AG08396 (cell line): ENCODE measurements around the gene SPX.

ENCODE experiments used
- DNase-seq: peaks from one replicate; pipeline ENCODE4 v3.0.0; 2012; ENCODE audit warnings: low spot score, mixed read lengths

SPX gene

GRCh38 chr12:21538061-21538653 lies 12.1 kb downstream of the SPX start:
- DNase-seq: no peak

GRCh38 chr12:21539797-21540196 lies 13.7 kb downstream of the SPX start:
- no peak for DNase-seq

GRCh38 chr12:21541773-21542172 lies 15.7 kb downstream of the SPX start:
- no peak for DNase-seq

GRCh38 chr12:21542403-21542802 lies 16.3 kb downstream of the SPX start:
- no peak for DNase-seq

GRCh38 chr12:21543151-21543550 lies 17.1 kb downstream of the SPX start:
- DNase-seq: no peak

GRCh38 chr12:21545557-21545956 lies 19.5 kb downstream of the SPX start:
- DNase-seq: no peak

GRCh38 chr12:21546716-21547115 lies 20.6 kb downstream of the SPX start:
- DNase-seq: no peak

- DNase-seq: no peak
These were observed 21.3 kb downstream of the SPX start for GRCh38 chr12:21547437-21547836.

GRCh38 chr12:21551841-21552465 lies 25.9 kb downstream of the SPX start:
- no peak for DNase-seq

GRCh38 chr12:21552635-21553328 lies 26.7 kb downstream of the SPX start:
- no peak for DNase-seq

- no peak for DNase-seq
These were observed 27.2 kb downstream of the SPX start for GRCh38 chr12:21553329-21553675.

GRCh38 chr12:21558100-21558679 lies 32.1 kb downstream of the SPX start:
- no peak for DNase-seq

GRCh38 chr12:21559855-21560569 lies 33.9 kb downstream of the SPX start:
- DNase-seq: no peak

GRCh38 chr12:21561158-21561557 lies 35.1 kb downstream of the SPX start:
- no peak for DNase-seq

GRCh38 chr12:21562859-21563258 lies 36.8 kb downstream of the SPX start:
- no peak for DNase-seq

- DNase-seq: no peak
These were observed 40.3 kb downstream of the SPX start for GRCh38 chr12:21566223-21566906.

GRCh38 chr12:21566907-21567394 lies 40.9 kb downstream of the SPX start:
- no peak for DNase-seq

- DNase-seq: no peak
These were observed 42.0 kb downstream of the SPX start for GRCh38 chr12:21568115-21568514.

GRCh38 chr12:21571046-21571445 lies 45.0 kb downstream of the SPX start:
- DNase-seq: no peak

- DNase-seq: no peak
These were observed 47.8 kb downstream of the SPX start for GRCh38 chr12:21573733-21574358.

GRCh38 chr12:21576431-21576830 lies 50.3 kb downstream of the SPX start:
- DNase-seq: no peak
